ENCODE results near the gene STAT3.
"Not testable (repeated sequence)": the region's sequence is repeated elsewhere in the genome, so short reads cannot be mapped to it uniquely, and the experiment has no call there.

- TF ChIP-seq YY1 (IDR thresholded peaks at IDR 0.05; ENCODE audit: insufficient read depth, insufficient read length); SUZ12 (IDR thresholded peaks at IDR 0.05; ENCODE audit: extremely low read depth, insufficient read depth, insufficient read length); ZNF274 (IDR thresholded peaks at IDR 0.05; ENCODE audit: low read depth, low read length): not testable (repeated sequence)
These were observed 88.3 kb downstream of the STAT3 start for GRCh38 chr17:42299913-42300312.

Measured in NT2/D1 (cell line).